K562 (cell line): ENCODE measurements around the gene REX1BD.

Source experiments
- ARNT ChIP-seq, 2 experiments: fragments of 450-650 bp; IDR thresholded peaks; 2 replicates each; pipeline ENCODE4 v1.6.1; 2016; ENCODE audit warnings: mild to moderate bottlenecking in 1 of 2
- ATF6 ChIP-seq: sonication (generic); formaldehyde crosslinking; IDR thresholded peaks from 2 replicates; pipeline ENCODE4 v1.4.0; 2020; ENCODE audit warnings: mild to moderate bottlenecking, missing genetic modification reagents
- BRF2 ChIP-seq: IDR thresholded peaks from 3 replicates; pipeline ENCODE4 v1.6.1; 2011; ENCODE audit warnings: borderline replicate concordance, mild to moderate bottlenecking; ENCODE audit not compliant: insufficient read length, insufficient read depth
- CTCF ChIP-seq, 3 experiments: IDR thresholded peaks in 2 of 3; conservative IDR thresholded peaks in 1 of 3; 2 replicates each; pipeline ENCODE4 v1.5.1; 2011 to 2012; ENCODE audit warnings: low read length in 3 of 3, mild to moderate bottlenecking in 3 of 3, control low read depth in 2 of 3, improper control_type of control experiment in 1 of 3, inconsistent platforms in 1 of 3, low read depth in 1 of 3, mixed read lengths in 1 of 3, moderate library complexity in 1 of 3; ENCODE audit not compliant: insufficient read depth in 2 of 3
- LARP7 ChIP-seq: fragments of 450-650 bp; IDR thresholded peaks from 2 replicates; pipeline ENCODE4 v1.6.1; 2016
- MAX ChIP-seq: sonication (generic); formaldehyde crosslinking; IDR thresholded peaks from 2 replicates; pipeline ENCODE4 v1.9.0; 2022; ENCODE audit warnings: mild to moderate bottlenecking, missing genetic modification reagents
- MNT ChIP-seq, 2 experiments: fragments of 450-650 bp; conservative IDR thresholded peaks; 2 replicates each; pipeline ENCODE4 v1.6.1; 2017; ENCODE audit warnings: mild to moderate bottlenecking in 2 of 2, moderate library complexity in 2 of 2
- POLR2A ChIP-seq: fragments of 450-650 bp; conservative IDR thresholded peaks from 2 replicates; pipeline ENCODE4 v1.6.1; 2016
- SAFB2 ChIP-seq: fragments of 200-400 bp; formaldehyde crosslinking; IDR thresholded peaks from 2 replicates; pipeline ENCODE4 v1.6.1; 2018; ENCODE audit warnings: borderline replicate concordance, low read length, low read depth, moderate library complexity; ENCODE audit not compliant: severe bottlenecking
- ZFP36 ChIP-seq: fragments of 150-350 bp; IDR thresholded peaks from 2 replicates; pipeline ENCODE4 v1.6.1; 2018; ENCODE audit warnings: low read length, low read depth; ENCODE audit not compliant: partially characterized antibody
- ZNF174 ChIP-seq: fragments of 250-450 bp; sonication (Bioruptor Pico); IDR thresholded peaks from 2 replicates; pipeline ENCODE4 v1.4.0; 2020; ENCODE audit warnings: mild to moderate bottlenecking
- ZNF311 ChIP-seq: fragments of 250-450 bp; sonication (Bioruptor Pico); IDR thresholded peaks from 2 replicates; pipeline ENCODE4 v1.4.0; 2020; ENCODE audit warnings: mild to moderate bottlenecking, moderate library complexity
- ZNF695 ChIP-seq: fragments of 450-650 bp; formaldehyde crosslinking; IDR thresholded peaks from 2 replicates; pipeline ENCODE4 v1.4.0; 2020; ENCODE audit warnings: mild to moderate bottlenecking, moderate library complexity

GRCh38 chr19:18591735-18592385 lies 3.3 kb downstream of the REX1BD start:
- TF ChIP-seq MNT (conservative IDR thresholded peaks at IDR 0.05), result no peak
- TF ChIP-seq ZNF311 (CRISPR knock-in tag), result no peak
- TF ChIP-seq ARNT (IDR thresholded peaks at IDR 0.05), result no peak
- TF ChIP-seq CTCF (IDR thresholded peaks at IDR 0.05 in 2 of 3, conservative IDR thresholded peaks at IDR 0.05 in 1 of 3; ENCODE audit: insufficient read depth in 2 of 3, low read depth in 1 of 3, low read length in 3 of 3), result no peak
- TF ChIP-seq ATF6, result no peak
- TF ChIP-seq ZNF695 (CRISPR knock-in tag), result no peak
- TF ChIP-seq POLR2A, result no peak
- TF ChIP-seq SAFB2, result no peak
- TF ChIP-seq ZNF174 (CRISPR knock-in tag), result no peak
- no peak for TF ChIP-seq LARP7
- TF ChIP-seq BRF2, result no peak
- no peak for TF ChIP-seq ZFP36
- no peak for TF ChIP-seq MAX
